GM19099 (cell line): ENCODE results near the gene CCDC77.

Experiments used
- POLR2A ChIP-seq: IDR thresholded peaks from 3 replicates; pipeline ENCODE4 v1.6.1; 2011; ENCODE audit warnings: low read depth; ENCODE audit not compliant: insufficient read length; ENCODE audit errors: extremely low read depth

The CCDC77 gene

DNA sequence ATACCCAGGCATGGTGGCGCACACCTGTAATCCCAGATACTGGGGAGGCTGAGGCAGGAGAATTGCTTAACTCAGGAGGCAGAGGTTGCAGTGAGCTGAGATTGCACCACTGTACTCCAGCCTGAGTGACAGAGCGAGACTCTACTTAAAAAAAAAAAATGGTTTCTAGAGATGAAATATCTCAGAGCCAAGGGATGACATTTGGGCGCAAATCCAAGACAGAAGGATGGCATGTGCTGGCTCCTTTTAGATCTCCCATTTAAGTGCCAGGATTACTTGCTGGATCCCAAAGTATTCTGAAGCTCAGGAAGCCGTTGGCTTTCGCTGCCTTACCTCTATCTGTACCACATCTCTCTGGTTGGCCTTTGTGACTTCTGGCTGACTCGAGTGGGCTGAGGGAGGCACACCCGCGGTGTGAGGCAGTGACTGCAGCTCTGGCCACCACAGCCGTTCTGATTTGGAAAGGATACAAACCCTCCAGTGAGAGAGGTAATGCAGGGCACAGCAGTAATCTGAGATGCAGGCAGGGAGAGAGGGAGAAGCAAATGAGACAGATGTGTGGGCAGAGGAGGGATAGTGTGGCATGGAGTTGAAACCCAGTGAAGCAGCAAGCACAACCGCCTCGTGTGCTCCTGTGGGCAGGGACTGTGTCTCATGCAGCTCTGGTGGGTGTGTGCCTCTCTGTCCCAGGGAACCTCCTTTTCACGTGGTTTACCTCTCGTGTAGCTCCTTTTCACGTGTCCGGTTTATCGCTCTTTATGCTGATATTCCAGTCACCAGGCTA is 63.2 kb downstream of the CCDC77 start:
- TF ChIP-seq POLR2A = no peak

DNA sequence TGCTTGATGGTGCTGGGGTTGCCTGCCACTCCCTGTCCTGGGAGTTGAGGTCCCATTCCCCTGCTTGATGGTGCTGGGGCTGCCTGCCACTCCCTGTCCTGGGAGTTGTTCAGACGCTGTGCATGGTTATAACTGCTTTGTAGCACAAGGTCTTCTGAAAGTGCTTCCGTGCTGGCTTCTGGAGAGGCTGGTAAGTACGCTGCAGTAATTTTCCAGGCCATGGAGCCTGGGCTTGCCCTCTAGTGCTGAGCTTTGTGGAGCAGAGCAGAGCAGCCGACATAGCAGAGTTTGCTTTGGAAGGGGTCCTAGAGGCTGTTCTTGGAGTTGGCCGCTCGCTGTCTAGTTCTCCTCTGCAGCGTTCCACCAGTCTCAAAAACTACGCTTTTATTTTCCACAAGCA is 64.6 kb downstream of the CCDC77 start:
- no peak for TF ChIP-seq POLR2A

DNA sequence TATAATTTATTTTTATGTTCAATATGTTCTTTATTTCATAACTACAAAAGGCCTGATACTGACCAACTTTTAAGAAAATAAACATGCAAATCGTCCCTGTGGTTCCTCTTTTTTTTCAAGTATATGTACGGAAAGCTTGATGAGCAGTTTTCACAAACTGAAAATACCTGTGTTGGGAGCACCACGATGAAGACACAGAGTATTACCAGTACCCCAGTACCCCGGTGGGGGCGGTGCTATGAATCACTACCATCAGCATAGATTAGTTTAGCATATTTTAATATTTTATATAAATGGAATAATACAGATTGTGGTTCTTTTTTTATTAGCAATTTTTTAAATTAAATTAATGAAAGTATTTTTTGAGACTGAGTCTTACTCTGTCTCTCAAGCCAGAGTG is 65.3 kb downstream of the CCDC77 start:
- no peak for TF ChIP-seq POLR2A

DNA sequence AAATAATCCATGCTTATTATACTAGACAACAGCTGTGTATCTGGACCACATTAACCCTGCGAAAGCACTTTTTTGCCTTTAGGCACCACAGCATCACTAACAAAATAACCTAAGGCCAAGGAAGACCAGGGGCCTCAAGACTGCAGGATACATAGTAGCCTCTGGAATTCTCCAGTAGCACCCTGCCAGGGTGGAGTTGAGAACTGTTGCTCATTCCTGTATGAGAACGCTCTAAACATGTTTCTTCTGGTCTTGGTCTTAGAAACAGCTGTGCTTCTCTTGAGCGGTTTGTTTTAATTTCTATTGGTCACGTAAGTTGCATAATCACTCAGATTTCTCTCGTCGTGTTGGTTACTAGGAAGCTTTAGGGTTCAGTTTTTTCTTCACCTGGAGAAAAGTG is 66.1 kb downstream of the CCDC77 start:
- no peak for TF ChIP-seq POLR2A

DNA sequence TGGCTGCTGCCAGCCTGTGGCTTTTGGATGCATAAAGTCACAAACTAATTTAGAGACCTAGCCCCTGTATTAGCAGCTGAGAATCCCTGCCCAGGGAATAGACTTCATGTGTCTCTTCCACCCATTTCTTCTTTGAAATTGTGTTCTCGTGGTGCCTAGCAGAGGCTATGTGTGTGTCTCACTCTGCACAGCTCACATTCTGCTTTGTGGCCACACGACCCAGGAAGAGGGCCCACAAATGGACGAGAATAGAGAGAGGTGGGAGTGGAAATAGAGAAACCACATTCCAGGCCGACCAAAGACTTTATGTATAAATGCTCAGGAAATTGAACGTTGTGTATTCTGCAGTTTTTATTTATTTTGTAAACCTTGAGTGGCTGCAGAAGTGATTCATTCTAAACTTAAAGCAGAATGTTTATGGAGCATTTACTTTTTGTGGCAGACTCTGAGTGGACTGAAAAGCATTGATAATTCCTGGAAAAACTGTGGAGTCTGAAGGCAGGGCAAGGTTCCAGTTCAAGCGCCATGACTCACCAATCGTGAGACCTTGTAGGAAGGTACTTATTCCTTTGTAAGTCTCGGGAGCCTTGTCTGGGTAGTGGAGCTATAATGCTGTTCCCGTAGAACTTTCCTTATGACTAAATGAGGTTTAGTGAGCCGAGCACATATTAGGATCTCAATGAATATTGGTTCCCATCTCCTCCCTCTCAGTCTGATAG is 67.4 kb downstream of the CCDC77 start:
- TF ChIP-seq POLR2A = no peak

DNA sequence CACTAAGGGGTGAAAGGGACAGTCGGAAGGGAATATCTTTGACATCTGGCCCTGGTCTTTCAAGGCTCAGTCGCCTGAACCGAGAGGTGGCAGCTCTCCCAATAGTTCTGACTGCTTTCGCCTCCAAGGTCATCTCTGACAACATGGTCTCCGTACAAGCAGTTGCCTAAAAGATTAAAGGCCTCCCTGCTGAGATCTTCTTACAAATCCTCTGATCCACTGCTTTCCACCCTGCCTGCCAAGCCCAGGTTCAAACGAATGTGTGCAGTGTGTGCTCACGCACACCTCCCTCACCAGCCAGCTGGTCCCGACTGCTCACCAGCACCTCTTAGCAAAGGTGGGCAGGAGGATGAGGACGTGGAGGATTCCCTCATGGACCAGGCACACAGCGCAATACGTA is 68.7 kb downstream of the CCDC77 start:
- no peak for TF ChIP-seq POLR2A

DNA sequence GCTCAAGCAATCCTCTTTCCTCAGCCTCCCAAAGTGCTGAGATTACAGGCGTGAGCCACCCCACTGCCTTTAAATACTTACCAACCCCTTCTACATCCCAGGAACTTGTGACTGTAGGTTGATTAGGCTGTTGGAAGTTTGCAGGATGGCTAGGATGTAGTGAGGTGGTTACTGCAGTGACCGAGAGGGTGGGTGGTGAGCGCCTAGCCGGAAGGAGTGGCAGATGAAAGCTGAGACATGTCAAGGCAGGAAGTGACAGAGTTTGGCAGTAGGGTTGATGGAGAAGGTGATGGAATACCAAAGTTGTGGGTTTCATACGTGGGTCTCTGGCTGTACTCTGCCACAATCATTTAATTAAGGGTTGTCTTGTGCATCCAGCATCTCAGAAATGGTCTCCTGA is 71.8 kb downstream of the CCDC77 start:
- no peak for TF ChIP-seq POLR2A

DNA sequence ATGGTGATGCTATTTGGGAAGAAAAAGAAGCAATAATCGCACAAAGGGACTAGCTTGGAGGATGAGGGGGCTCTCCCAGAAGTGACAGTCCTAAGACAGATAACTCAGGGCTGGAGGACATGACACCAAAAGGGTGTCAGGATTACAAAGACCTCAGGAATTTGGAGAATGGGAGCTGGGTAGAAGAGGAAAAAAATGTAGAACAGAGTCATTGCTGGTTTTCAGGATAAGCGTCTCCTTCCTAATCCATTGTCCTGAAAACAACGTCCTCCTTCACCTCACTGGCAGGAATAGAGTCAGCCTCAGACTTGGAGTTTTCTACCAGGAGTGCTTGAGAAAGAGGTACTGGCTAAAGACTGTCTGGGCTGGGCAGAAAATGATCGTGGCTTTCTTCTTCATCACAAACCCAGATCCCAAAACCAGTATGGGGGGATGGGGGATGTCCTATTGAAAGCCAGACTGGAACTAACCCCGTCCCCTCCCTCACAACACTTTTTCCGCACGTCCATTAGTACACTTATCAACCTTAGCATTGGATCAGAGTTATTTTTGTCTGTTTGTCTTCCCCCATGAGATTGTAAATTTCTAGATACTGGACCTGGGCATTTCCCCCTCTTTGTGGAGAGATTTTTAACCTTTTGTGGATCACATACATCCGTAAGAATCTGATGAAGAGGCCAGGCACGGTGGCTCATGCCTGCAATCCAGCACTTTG is 72.6 kb downstream of the CCDC77 start:
- no peak for TF ChIP-seq POLR2A

DNA sequence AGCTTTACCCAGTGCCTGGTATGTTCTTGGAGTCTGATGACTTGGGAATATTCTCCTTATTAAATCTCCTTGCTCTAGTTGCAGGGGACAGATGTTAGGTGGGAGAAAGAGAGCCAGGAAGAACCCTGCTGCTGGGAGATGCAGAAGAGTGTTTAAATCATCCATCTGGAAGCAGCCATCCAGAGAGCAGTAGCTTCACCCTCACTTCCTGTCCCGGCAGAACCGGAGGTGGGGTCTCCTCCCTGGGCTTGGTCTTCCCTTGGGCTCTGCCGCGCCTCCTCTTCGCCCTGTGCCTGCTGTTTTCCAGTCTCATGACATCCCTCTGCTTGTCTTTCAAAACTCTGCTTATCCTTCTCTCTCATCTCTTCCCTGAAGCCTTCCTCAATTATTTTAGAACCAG is 73.8 kb downstream of the CCDC77 start:
- TF ChIP-seq POLR2A = no peak

DNA sequence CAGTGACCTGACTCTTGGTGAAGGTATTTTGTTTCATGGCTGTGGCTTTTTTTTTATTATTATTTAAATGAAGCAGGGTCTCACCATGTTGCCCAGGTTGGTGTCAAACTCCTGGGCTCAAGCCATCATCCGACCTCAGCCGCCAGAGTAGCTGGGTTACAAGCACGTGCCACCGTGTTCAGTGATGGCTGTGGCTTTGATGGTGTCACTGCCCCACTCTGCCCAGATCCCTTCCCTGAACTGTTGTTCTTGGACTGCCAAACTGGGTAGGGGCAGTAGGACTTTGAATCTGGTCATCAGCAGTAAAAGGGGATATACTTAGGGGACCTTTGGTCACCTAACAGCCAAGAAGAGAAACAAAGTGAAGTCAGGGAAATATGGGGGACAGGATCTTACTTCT is 77.7 kb downstream of the CCDC77 start:
- TF ChIP-seq POLR2A = no peak

DNA sequence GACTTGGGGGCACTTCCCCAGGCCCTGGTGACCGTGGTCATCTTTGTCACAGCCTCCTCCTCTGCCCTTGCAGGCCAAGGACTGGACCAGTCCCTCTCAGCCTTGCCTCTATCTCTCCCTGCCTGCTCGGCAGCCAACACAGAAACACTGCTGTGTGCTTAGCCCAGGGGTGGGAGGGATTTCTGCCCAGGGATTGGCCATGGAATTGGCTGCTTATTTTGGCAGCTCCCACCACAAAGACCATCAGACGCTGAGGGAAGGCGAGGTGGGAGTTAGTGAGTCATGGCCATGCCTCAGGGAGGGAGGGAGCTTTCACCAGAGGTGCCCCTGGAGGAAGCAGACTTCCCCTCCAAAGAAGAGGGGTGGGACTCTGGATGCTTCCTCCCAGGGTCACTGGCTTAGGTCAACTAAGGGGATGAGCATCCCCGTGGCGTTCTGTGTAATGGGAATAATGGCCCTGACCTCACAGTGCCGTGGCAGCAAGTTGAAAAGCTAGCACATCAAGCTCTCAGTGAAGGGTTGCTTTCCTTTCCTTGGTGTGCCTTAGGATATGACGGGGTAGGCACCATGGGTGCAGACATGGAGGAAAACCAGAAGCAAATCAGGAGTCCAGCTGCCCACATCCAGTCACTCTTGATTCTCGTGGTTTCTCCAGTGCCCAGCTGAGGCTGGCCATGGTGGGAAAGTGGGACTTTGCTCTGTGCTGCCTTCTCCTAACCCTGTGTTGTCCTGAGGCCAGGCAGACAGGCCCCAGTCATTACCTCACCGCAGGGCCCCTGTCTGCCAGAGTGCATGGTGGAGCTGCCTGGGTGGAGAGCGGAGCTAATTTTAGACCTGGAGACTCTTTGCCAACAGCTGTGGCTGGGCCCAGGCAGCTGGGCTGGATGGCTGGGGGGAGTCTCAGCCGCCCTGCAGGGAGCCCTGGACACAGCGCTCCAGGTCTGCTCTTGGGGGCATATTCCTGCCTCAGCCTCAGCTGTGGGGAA is 79.7 kb downstream of the CCDC77 start:
- TF ChIP-seq POLR2A = no peak

DNA sequence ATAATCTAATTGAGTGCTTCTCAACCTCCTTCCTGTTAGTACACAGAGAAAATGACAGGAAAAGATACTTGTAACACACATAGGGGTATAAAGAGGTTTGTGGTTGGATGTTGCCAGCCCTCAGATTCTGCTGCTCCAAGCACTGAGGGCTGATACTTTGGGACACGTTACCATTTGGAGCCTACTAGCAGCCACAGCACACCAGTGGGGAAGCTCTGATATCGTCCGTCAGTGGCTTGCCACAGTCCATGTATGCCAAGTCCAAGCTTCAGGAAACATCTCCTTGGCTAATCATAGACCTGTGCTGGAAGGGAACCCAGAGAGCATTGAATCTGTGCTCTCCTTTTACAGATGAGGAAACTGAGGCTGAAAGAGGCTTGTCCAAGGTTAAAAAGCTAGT is 80.6 kb downstream of the CCDC77 start:
- no peak for TF ChIP-seq POLR2A

DNA sequence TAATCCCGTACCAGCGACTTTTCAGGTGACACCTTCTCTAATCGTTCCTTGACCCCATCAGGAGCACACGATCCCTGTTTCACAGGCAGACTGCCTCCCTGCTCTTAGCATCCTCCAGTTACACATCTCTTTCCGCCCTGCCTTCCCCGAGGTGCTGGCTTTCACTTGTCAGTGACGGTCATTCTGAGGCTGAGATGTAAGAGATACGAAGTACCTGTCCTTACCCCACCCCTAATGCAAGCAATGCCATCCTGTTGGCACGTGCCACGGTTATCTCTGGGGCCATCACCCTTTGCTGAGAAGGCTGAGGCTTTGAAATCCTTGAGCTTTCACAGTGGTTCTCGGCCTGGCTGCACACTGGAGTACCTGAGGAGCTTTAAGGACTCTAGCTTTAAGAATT is 82.7 kb downstream of the CCDC77 start:
- TF ChIP-seq POLR2A = no peak

DNA sequence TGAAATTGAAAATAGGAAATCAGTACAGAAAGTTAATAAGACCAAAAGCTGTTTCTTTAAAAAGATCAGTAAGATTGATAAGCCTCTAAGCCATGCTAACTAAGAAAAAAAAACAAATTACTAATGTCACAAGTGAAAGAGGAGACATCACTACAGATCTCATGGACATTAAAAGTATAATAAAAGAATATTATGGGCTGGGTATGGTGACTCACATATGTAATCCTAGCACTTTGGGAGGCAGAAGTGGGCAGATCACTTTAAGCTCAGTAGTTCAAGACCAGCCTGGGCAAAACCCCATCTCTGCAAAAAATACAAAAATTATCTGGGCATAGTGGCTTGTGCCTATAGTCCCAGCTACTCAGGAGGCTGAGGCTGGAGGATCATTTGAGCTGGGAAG is 88.8 kb downstream of the CCDC77 start:
- TF ChIP-seq POLR2A = no peak
